ENCODE measurements around the gene RYR2.

- TF ChIP-seq, protein P1, sequence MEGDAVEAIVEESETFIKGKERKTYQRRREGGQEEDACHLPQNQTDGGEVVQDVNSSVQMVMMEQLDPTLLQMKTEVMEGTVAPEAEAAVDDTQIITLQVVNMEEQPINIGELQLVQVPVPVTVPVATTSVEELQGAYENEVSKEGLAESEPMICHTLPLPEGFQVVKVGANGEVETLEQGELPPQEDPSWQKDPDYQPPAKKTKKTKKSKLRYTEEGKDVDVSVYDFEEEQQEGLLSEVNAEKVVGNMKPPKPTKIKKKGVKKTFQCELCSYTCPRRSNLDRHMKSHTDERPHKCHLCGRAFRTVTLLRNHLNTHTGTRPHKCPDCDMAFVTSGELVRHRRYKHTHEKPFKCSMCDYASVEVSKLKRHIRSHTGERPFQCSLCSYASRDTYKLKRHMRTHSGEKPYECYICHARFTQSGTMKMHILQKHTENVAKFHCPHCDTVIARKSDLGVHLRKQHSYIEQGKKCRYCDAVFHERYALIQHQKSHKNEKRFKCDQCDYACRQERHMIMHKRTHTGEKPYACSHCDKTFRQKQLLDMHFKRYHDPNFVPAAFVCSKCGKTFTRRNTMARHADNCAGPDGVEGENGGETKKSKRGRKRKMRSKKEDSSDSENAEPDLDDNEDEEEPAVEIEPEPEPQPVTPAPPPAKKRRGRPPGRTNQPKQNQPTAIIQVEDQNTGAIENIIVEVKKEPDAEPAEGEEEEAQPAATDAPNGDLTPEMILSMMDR (IDR thresholded peaks at IDR 0.05) = no peak
- no peak for TF ChIP-seq POLR2A (IDR thresholded peaks at IDR 0.05)
These were observed 32.6 kb downstream of the RYR2 start for GRCh38 chr1:237074371-237075117.
